Measurements from ENCODE around the gene GPR15.
"Not testable (repeated sequence)": the region's sequence is repeated elsewhere in the genome, so short reads cannot be mapped to it uniquely, and the experiment has no call there.

Gene GPR15

GRCh38 chr3:98559769-98560168 lies 28.0 kb downstream of the GPR15 start:
- not testable (repeated sequence) for DNase-seq

GRCh38 chr3:98560911-98561310 lies 29.1 kb downstream of the GPR15 start:
- no peak for DNase-seq

GRCh38 chr3:98561727-98562521 lies 30.1 kb downstream of the GPR15 start:
- DNase-seq: peak; percentile 38

GRCh38 chr3:98563661-98564281 lies 32.0 kb downstream of the GPR15 start:
- DNase-seq: peak; percentile 55

- DNase-seq: no peak
Measured at GRCh38 chr3:98564282-98565005, 32.7 kb downstream of the GPR15 start.

GRCh38 chr3:98565237-98565643 lies 33.5 kb downstream of the GPR15 start:
- no peak for DNase-seq

- no peak for DNase-seq
Measured at GRCh38 chr3:98565843-98566242, 34.1 kb downstream of the GPR15 start.

- DNase-seq: no peak
Measured at GRCh38 chr3:98567666-98568270, 36.0 kb downstream of the GPR15 start.

- DNase-seq: peak; percentile 37
Measured at GRCh38 chr3:98568402-98568801, 36.6 kb downstream of the GPR15 start.

- peak; percentile 72 for DNase-seq
Measured at GRCh38 chr3:98573181-98573728, 41.5 kb downstream of the GPR15 start.

GRCh38 chr3:98574132-98574531 lies 42.4 kb downstream of the GPR15 start:
- peak; percentile 74 for DNase-seq

GRCh38 chr3:98577178-98577895 lies 45.6 kb downstream of the GPR15 start:
- DNase-seq: no peak

- DNase-seq: no peak
Measured at GRCh38 chr3:98580401-98581386, 48.9 kb downstream of the GPR15 start.

- DNase-seq: no peak
Measured at GRCh38 chr3:98581474-98581873, 49.7 kb downstream of the GPR15 start.

GRCh38 chr3:98582042-98582441 lies 50.3 kb downstream of the GPR15 start:
- DNase-seq: no peak

GRCh38 chr3:98583766-98584165 lies 52.0 kb downstream of the GPR15 start:
- DNase-seq: peak; percentile 96

All from hematopoietic multipotent progenitor cell treated with erythropoietin and hydrocortisone succinate and interleukin-3 and kit ligand, for 4 days (in vitro differentiated cells).